Astrocyte (in vitro differentiated cells and primary cell): Measurements from ENCODE around the gene CD80.

ENCODE experiments used
- CTCF ChIP-seq: IDR thresholded peaks from 2 replicates; pipeline ENCODE4 v1.5.1; 2011; ENCODE audit warnings: low read depth, mild to moderate bottlenecking, inconsistent platforms, low read length, moderate library complexity; ENCODE audit not compliant: insufficient read depth
- EZH2 ChIP-seq: IDR thresholded peaks from 2 replicates; pipeline ENCODE4 v1.6.1; 2012; ENCODE audit warnings: mild to moderate bottlenecking, low read length, inconsistent platforms; ENCODE audit not compliant: insufficient read depth

- TF ChIP-seq CTCF (no peak), EZH2 (no peak)
Observed at GRCh38 chr3:119547227-119547626, 12.2 kb downstream of the CD80 start.
